Lower leg skin (tissue), 3 donors: Measurements from ENCODE around the gene BOD1.

Source experiments
- CTCF ChIP-seq, 3 donors: fragments of 450-650 bp; IDR thresholded peaks; one replicate each; pipeline ENCODE4 v1.5.1; 2016; ENCODE audit warnings: antibody characterized with exemption in 3 of 3, mild to moderate bottlenecking in 3 of 3, moderate library complexity in 2 of 3
- POLR2A ChIP-seq, 2 donors: fragments of 450-650 bp; IDR thresholded peaks; one replicate each; pipeline ENCODE4 v1.6.1; 2016 to 2017; ENCODE audit warnings: antibody characterized with exemption in 2 of 2, mild to moderate bottlenecking in 1 of 2, moderate library complexity in 1 of 2

- TF ChIP-seq POLR2A (IDR thresholded peaks at IDR 0.05), result no peak
- no peak for TF ChIP-seq CTCF (IDR thresholded peaks at IDR 0.05)
Observed at GRCh38 chr5:173602423-173602822, 14.0 kb downstream of the BOD1 start.
